Eye (tissue), 1 donor: ENCODE results near the gene SIRT7.

Source experiments
- DNase-seq: peaks from one replicate; pipeline ENCODE4 v3.0.0-alpha.2; 2015

The SIRT7 gene

GRCh38 chr17:81931557-81932332, 13.8 kb upstream of the SIRT7 start:
- no peak for DNase-seq

GRCh38 chr17:81931189-81931556, 13.2 kb upstream of the SIRT7 start:
- DNase-seq = no peak

GRCh38 chr17:81930142-81931125, 12.5 kb upstream of the SIRT7 start:
- no peak for DNase-seq

- DNase-seq = no peak
These were observed 11.5 kb upstream of the SIRT7 start for GRCh38 chr17:81929253-81930141.

- DNase-seq = peak; percentile 49
These were observed 10.7 kb upstream of the SIRT7 start for GRCh38 chr17:81928544-81929252.

- DNase-seq = peak; percentile 99
These were observed 9.9 kb upstream of the SIRT7 start, which contains the start of gene MAFG for GRCh38 chr17:81927653-81928543. TSS of gene MAFG (minus strand) at chr17:81927735. CDS start at chr17:81923185, 4,550 bp downstream.

GRCh38 chr17:81927152-81927652, 9.2 kb upstream of the SIRT7 start:
- no peak for DNase-seq

- DNase-seq = peak; percentile 76
These were observed 8.6 kb upstream of the SIRT7 start for GRCh38 chr17:81926451-81927151.

GRCh38 chr17:81925860-81926450, 8.0 kb upstream of the SIRT7 start:
- DNase-seq = no peak

- no peak for DNase-seq
These were observed 6.9 kb upstream of the SIRT7 start for GRCh38 chr17:81924557-81925532.

GRCh38 chr17:81923302-81924260, 5.6 kb upstream of the SIRT7 start:
- peak; percentile 58 for DNase-seq

GRCh38 chr17:81922566-81923301, 4.8 kb upstream of the SIRT7 start:
- no peak for DNase-seq

- DNase-seq = no peak
These were observed 4.1 kb upstream of the SIRT7 start for GRCh38 chr17:81921996-81922565.

GRCh38 chr17:81921537-81921862, 3.5 kb upstream of the SIRT7 start:
- DNase-seq = no peak

GRCh38 chr17:81920612-81921536, 2.9 kb upstream of the SIRT7 start:
- DNase-seq = no peak
